Hepatocyte (in vitro differentiated cells): ENCODE measurements around the gene FNDC11.

Experiments used
- CTCF ChIP-seq: fragments of 200-600 bp; sonication (generic); IDR thresholded peaks from 2 replicates; pipeline ENCODE4 v1.5.1; 2016; ENCODE audit warnings: antibody characterized with exemption, mild to moderate bottlenecking; ENCODE audit not compliant: poor library complexity
- EZH2phosphoT487 ChIP-seq: fragments of 200-600 bp; sonication (generic); IDR thresholded peaks from one replicate; pipeline ENCODE4 v1.6.1; 2018; ENCODE audit warnings: antibody characterized with exemption, mild to moderate bottlenecking, low read depth, moderate library complexity; ENCODE audit not compliant: unreplicated experiment, severe bottlenecking

GRCh38 chr20:63543131-63543530 lies 10.8 kb upstream of the FNDC11 start:
- TF ChIP-seq CTCF (no peak), EZH2phosphoT487 (no peak)
